ENCODE measurements around the gene GGT7.
"Not testable (repeated sequence)": the region's sequence is repeated elsewhere in the genome, so short reads cannot be mapped to it uniquely, and the experiment has no call there.

The GGT7 gene

DNA sequence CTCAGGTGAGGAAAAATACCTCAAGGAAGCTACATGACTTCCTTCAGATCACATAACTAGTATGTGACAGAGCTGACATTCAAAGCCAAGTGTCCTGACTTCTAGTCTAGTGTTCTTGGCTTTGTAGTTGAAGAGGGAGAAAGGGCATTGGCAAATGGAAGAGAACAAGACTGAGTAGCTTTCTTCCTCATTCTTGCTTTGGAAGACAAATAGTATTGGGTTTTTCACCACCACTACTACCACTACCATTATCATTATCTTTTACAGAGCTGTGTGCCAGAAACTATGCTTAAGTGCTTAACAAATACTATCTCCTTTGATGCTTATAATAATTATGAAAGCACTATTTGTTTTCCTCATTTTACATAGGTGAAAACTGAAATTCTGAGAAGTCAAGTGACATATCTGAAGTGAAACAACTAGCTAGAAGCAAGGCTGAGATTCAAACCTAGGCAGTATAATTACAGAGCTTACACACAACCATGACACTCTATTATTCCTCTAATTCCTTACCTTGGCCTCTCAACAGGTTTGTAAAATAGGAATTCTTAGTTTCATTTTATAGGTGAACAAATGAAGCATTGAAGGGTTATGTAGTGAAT is 10.5 kb upstream of the GGT7 start:
- no peak for DNase-seq

DNA sequence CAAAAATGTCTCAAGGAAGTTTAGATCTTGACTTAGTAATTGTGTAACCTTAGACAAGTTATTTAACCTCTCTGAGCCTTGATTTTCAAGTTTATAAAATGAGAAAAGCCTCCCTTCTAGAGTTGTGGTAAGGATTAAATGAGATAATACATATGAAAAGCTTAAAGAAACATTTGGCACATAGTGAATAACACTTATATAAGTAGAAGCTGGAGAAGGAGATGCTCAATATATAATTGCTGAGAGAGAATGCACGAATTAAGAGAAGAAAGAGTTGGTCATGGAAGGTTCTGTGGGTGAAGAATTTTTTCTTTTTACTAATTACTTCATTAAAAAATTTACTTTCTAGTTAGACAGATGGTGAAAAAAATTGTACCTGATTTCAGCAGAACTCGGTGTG is 9.0 kb upstream of the GGT7 start:
- no peak for DNase-seq

DNA sequence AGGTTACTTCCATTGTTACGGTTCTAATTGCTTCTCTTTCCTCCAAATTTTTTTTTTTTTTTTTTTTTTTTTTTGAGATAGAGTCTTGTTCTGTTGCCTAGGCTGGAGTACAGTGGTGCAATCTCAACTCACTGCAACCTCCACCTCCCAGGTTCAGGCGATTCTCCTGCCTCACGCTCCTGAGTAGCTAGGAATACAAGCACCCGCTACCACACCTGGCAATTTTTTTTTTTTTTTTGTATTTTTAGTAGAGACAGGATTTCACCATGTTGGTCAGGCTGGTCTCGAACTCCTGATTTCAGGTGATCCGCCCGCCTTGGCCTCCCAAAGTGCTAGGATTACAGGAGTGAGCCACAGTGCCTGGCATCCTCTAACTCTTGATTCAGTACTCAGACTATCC is 8.3 kb upstream of the GGT7 start:
- DNase-seq, result not testable (repeated sequence)

DNA sequence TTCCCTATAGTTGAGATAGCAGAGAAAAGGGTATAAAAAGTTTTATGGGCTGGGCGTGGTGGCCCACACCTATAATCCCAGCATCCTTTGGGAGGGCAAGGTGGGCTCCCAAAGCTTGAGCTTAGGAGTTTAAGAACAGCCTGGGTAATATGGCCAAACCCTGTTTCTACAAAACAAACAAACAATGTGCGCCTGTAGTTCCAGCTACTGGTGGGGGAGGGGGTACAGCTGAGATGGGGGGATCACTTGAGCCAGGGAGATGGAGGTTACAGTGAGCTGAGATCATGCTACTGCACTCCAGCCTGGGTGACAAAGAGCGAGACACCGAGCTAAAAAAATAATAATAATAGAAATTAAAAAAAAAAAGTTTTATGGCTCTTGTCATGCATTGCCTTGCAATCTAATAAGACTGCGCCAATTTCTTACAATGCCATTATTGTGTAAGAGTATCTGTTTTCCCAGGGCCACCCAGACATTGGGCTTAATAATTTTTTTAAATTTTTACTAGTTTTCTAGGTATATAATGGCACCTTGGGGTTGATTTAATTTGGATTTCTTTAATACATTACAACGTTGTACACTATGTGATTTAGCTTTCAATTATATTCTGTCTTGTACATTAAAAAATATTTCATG is 7.7 kb upstream of the GGT7 start:
- DNase-seq, result no peak

DNA sequence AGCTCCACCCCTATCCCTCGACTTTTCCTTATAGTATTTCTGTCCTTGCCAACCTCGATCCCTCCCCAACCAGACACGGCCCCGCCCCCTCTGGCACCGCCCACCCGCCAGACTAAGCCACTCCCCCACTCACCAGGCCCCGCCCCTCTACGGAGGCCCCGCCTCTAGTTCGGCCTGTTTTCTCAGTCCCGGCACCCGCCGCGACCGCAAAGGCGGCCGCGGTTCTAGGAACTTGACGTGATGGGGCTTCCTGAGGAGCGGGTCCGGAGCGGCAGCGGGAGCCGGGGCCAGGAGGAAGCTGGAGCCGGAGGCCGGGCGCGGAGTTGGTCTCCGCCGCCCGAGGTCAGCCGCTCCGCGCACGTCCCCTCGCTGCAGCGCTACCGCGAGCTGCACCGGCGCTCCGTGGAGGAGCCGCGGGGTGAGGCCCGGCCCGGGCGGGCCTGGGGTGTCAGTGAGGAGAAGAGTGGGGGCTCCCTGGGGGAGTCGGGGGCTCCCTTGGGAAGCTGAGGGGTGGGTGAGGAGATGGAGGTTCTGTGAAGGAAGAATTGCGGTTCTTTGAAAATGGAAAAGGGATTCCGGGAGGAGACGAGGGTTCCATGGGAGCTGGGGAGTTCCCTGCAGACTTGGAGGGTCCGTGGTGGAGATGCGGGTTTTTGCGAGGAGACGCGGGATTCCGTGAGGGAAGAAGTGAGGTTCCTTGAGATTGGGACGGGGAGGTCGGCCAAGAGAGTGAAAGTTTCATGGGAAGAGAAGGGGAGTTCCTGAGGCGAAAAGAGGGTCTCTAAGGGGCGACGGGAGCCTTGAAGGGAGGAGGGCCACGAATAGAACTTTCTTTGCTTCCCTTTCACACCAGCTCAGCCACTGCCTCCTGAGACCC is 4.0 kb upstream of the GGT7 start, which contains the start of gene ACSS2:
Gene ACSS2, plus strand, starts transcription at position 207 of the 877 bp plus-strand sequence. Its CDS starts 34 bp downstream, at position 241.
- no peak for DNase-seq

DNA sequence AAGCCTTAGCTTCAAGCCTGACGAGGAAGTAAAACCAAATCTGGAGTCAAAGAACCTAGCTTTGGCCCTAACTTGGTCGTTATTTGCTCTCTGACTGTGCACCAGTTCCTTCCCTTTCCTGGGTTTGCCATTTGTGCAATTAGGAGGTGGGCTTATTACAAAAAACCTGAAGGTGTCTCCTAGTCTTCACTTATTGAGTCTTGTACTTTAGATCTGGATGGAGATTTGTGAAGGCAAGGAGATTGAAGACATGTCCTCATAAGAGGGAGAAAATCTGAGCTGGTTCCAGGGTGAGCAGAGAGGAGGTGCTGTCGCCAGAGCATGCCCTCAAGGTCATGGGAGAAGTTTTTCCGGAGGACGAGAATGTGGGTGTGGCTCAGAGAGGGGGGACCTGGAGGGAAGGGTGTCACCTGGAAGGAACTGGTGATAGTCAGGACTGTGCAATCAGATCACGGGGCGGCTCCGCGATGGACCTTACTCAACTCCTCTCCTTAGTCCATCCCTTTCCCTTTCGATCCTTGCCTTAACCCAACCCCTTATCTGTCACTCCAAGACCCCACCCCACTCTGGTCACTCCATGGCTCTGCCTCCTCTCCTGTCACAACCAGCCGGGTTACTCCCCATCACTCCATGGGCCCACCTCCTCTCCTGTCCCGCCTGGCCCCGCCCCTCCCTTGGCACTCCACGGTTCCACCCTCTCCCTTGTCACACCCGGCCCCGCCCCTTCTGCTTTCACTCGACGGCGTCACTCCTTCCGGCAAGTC is 3.2 kb upstream of the GGT7 start:
- DNase-seq, result peak; percentile 97 to 98

DNA sequence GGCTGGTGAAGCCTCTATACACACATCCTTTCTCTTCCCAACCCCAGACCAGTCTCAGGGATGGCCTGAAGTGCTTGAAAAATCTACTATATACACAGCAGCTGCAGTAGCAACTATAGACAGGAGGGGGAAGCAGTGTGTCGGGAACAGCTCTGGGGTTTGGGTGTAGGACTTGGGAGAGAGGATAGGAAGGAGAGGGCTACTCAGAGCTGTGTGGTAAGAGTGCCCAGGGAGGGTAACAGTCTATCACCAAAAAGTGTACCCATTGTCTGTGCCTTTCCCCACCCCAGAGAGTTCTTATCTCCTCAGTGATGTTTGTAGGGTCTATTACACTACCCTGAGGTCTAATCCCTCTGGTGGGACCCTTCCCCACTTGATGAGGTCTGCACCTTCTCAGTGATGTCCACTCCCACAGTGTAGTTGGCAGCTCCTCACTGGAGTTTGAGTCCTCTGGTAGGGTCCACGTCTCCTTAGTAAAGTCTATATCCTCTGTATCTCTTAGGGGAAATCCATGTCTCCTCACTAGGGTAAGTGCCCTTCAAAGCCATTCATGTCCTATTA is 1.5 kb upstream of the GGT7 start:
- DNase-seq, result peak; percentile 61 to 68

DNA sequence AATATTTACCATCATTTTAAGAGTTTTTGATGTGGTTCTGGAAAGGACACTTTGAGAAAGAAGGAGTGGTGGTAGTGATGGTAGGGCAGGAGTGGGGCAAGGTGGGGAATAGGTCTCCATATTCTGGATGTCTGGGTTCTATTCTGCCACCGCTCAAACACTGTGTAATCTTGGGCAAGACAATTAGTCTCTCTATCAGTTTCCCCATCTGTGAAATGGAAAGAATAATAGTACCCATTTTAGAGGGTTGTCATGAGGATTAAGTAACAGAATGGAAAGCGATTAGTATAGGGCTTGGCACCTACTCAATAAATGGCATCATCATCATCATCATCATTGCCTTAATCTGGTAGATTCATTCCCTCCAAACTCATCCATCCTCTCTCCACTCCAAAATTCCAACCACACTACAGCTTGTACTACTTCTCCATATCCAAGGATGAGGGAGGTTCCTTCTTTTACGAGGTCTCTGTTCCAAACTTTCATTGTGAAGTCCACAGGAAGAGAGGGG is 982 bp upstream of the GGT7 start:
- no peak for DNase-seq

DNA sequence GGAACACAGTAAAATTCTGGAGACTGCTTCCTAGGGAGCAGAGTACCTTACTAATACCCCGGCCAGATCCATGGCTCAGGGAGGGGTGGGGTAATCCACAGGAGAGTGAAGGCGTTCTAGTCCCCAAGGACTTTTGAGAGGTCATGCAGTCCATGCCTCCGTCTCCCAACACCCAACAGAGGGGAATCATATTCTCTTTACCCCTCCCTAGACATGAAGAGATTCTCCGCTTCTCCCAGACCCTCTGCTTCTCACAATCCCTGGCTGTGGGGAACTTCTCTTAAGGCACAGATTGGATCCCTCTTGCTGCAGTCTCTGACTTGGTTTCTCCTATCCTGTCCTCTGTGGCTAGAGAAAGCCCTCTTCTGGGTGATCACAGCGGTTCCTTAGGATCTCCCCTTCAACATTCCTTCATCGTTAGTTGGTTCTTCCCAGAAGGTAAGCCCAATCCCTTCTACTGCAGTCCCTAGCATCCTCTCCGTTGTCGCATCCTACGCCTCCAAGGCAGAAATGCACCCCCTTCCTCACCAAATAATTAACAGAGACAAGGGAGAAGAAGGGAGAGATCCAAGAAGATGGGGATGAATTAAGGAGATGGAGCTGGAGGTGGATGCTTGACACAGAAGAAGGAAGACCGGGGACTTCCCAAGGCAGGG is 562 bp downstream of the GGT7 start:
- no peak for DNase-seq

DNA sequence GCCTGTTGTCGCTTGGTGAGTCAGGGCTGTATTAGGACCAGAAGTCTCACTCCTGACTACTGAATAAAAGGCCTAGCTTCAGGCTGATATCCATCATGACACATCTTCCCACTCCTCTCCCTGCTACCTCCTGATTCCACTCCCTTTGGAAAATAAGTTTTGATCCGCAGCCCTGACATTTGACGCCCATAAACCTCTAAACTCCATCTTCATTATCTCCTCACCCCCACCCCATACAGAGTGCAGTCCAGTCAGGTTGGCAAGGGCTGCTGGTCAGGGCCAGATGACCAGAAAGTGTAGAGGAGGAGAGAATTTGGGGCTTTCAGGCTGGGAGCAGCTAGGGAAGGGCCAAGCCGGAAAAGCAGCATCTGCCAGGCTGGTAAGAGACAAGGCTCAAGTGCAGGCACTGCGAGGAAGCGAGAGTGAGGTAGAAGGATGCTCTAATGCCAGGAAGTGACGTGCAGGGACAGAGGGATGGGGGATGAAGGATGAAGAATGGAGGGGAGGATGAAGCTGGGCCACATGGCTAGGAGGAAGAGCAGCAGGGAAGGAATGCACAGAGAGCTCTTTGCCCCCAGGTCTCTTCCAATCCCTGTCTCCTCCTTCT is 1.2 kb downstream of the GGT7 start:
- no peak for DNase-seq

DNA sequence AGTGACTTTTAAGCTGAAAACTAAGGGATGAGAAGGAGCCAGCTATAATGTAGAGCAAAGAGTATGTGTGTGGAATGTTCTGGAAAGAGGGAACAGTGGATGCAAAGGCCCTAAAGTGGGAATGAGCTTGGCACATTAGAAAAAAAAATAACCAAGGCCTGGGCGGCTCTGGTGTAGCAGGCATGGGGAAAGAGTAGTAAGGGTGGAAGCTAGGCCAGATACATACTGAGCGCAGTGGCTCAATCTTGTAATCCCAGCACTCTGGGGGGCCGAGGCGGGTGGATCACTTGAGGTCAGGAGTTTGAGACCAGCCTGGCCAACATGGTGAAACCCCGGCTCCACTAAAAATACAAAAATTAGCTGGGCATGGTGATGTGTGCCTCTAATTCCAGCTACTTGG is 8.4 kb downstream of the GGT7 start:
- DNase-seq, result no peak

DNA sequence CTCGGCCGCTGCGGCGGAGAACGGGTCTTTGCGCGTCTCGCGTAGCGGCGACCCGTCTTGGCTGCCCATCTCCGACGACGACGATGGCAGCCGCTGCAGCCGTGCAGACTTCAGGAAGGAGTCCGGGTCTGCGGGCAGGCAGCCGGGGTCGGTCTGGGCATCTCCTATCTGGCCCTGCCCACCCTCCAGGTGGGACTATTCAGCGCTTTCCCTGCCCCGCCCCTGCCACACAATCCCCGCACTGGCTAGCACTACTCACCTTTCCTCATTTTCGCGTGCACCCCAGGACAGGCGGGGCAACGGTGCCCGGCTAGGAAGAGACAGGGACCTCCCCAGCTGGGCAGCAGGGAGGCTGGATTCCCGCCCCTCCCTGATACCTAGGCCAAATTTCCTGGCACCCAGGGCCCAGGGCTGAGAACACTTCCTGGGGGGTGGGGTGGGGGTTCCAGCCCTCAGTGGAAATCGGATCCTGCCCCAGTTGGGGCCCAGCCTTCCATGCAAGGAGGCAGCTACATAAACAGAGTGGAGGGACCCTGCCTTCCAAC is 9.2 kb downstream of the GGT7 start:
- no peak for DNase-seq

DNA sequence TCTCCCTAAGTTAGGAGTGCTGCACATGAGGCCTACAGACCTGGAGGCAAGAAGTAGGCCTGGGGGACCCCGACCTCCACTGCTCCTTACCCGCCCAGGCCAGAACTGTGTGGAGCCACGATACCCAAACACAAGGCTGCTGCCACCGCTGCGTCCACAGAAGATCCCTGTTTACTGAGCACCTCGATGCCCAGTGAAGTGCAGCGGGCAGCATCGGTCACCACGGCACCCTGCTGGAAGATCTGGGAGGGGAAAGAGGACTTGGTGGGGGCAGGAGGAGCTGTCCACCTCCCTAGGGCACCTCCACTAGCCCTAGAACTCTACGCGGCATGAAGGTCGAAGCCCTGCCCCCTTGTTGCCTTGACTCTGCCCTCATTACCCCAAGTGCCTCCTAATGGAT is 9.9 kb downstream of the GGT7 start:
- no peak for DNase-seq

DNA sequence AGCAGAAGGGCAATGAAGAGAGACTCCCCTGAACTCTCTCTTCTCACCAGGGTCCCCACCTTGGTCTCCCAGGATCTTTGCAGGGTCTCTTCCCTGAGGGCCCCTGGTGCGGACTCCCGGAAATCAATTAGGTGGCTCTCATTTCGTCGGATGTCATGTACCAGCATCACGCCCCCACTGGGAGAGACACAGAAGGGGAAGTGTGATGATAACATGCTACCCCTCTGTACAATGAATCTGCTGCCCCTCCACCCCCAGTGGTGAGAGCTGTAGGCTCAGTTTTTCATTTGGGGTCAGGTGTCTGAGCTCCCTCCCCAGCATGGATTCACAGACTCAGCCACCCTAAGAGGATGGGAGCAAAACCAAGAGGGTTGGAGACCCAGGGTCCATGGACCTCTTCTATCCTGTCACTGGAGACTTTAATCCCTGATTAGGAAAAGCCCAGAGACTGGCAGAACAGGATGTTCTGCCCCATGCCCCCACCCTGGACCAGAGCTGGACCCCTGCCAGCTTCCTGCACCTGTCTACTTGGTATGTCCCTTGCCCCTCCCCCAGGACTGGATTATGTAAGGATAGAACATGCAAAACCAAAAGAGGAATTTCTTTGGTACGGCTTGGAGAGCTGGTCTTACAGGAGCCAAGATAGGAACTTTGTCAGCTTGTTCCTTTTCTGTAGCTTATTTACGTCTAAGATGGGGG is 11.1 kb downstream of the GGT7 start:
- DNase-seq, result no peak

DNA sequence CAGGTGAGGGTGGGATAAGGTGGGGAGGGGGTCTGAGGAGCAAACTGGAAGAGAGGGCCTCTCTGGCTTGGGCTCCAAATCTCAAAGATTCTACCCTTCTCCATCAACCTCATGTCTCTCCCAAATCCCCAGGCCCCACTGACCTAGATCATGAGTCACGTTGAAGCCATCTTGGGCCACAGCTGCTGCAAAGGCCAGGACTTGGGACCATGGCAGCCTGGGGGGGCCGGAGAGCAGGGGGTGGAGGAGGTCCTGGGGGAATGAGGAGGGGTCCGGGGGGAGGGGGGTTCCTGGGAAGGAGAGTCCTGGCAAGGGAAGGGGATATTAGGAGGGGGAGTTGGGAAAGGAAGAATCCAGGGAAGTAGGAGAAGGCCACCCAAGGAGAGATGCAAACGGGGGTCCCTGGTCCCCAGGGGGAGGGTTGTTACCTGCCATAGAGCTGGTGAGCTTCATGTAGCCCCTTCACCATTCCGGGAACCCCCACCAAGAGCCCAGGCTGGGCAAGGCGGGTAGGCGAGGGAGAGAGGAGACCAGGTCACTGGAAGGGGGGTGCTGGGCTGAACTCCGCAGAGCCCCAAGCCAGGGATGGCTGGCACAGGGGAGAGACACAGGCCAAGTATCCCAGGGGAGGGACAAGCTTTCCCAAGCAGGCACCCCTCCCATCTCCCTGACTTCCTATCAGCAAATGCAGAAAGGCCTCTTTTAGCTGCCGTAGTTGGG is 12.7 kb downstream of the GGT7 start:
- DNase-seq, result no peak

DNA sequence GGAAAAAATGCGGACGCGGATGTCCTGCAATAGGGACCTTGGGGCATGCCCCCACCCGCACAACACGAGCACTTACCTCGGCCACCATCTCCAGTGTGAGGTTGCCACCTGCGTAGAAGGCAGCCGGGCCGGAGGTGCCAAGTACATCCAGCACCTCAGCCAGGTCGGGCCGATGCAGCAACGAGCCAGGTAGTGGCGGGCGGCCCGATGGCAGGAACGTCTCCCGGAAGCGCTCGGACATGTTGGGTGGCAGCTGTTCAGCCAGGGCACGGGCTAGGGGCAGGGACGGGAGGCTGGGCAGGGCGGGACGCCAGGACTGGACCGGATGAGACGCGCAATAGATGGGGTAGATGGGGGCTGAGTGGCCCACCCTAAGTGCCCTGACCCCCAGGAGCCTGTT is 13.3 kb downstream of the GGT7 start:
- no peak for DNase-seq

DNA sequence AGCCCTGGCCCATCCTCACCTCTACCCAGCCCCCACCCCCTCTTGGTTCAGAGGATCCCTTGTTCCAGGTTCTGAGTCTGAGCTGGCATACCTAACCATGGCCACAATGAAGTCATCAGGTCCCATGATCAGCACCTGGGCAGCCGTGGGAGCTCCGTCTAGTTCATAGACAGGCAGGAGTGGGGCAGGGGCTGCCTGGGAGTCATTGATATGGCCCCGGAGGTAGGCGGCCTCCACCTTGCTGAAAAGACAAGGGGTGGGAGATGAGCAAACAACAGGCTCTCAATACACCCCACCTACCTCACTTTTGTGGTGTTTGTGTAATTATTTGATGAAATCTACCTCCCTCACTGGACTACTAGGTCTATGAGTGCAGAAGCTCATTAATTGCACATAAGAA is 20.4 kb downstream of the GGT7 start:
- no peak for DNase-seq

DNA sequence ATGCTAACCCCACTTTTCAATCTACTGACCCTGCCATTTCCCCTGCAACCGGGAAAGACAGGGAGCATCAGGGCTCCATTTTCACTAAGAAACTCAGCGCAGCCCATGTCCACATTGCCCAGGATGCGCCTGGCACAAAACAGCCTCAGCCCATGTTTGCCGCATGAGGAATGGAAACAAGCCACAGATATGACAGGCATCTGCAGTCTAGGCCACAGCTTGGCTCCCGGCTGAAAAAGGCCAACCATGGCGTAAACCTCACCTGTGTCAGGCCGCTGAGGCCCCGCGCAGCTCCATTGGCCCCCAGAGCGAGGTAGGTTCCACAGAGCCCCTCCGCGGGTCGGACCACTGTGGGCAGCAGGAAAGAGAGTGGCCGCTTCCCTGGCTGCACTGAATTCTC is 21.7 kb downstream of the GGT7 start:
- DNase-seq, result no peak

DNA sequence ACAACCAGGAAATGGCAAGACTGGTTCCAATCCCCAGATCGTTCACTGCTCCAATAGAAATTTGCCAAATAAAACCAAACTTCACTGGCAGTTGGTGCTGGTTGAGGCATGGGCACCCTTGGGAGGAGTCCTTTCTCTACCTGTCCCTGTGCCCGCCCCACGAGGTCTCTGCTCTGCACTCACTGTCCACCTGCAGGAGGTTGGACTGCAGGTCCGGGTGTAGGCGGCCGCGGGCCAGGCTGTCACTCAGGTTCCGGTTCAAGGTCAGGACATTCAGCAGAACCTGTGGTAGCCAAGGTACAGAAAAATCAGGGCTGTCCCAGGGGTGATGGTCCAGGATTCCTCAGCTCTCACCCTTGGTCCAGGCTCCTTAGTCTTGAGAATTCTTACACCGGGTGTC is 22.9 kb downstream of the GGT7 start:
- DNase-seq, result no peak

DNA sequence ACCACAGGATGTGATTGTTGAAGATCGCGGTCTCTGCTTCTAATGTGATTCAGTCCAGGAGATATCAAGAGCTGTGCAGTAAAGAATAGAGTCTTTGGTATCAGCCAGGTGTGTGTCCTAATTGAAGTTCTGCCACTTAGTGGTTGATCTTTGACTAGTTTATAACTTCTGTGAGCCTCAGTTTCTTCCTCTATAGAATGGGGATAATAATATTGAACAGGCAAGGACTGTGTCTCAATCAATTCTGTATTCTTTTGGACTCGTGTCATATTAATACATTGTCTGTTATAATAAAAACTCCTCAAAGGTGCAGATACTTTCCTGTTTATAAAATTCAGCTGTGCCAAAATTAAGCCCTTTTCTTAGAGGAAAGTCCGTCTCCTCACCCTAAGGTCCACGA is 24.1 kb downstream of the GGT7 start:
- no peak for DNase-seq
